ENCODE data around the gene TPSG1. TPM values are rescaled to one million over a fixed set of nuclear protein-coding genes. Genes with fewer than 3 reads are reported as not detected.

The TPSG1 gene
- total RNA-seq, 1 experiment from 2014 or later = not detected

DNA sequence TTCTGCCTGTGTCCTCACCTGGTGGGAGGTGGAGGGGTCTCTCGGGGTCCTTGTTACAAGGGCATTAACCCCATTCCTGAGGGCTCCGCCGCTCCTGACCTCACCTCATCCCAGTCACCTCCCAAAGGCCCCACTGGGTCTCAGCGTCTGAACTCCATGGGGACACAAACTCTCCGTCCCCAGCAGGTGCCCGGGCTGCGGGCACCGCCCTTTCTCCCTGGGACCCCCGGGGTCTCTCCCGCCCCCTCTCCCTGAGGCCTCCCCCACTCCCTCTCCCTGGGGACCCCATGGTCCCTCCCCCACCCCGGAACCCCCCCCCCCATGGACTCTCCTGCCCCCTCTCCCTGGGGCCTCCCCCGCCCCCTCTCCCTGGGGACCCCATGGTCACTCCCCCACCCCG lies 47.3 kb downstream of the TPSG1 start:
- H2BK15ac ChIP-seq (ENCODE audit: low read depth, low read length) = no peak overlapping the region
- H3K4me3 Mint-ChIP-seq = no peak overlapping the region
- H3K4me1 ChIP-seq (ENCODE audit: insufficient read depth, low read length) = no peaks in the 10 kb centered on the region

More for the DNA sequence above, 47.3 kb downstream of the TPSG1 start:
- no peak overlapping the region for H4K5ac ChIP-seq (ENCODE audit: insufficient read length, low read depth, low read length)
- no peaks in the 10 kb centered on the region for H3K9me3 ChIP-seq (ENCODE audit: control insufficient read depth, low read depth, low read length)
- no CpG with 5 or more reads among the region's 13 CpGs for WGBS (ENCODE audit: extremely low coverage, insufficient read length, low lambda C conversion rate)
- H3K27ac ChIP-seq (ENCODE audit: insufficient read length, low read depth, low read length) = no peak overlapping the region
- Mint-ChIP-seq H3K9me3 (no peaks in the 10 kb centered on the region), H3K27ac (no peak overlapping the region), H3K4me1 (peaks cover 0 to 10% of the 10 kb centered on the region in 2 experiments; a peak in 2 of 4 replicates), H3K27me3 (ENCODE audit: low read depth) (no peaks in the 10 kb centered on the region), H3K36me3 (ENCODE audit: insufficient read depth in 1 of 3, low read depth in 3 of 3) (peaks cover 0 to 1% (median 0%) of the 10 kb centered on the region in 3 experiments; a peak in 3 of 7 replicates)
- no peaks in the 10 kb centered on the region for H3K27me3 ChIP-seq (ENCODE audit: insufficient read depth, low read length)
- H3K79me2 ChIP-seq (ENCODE audit: insufficient read depth, low read length) = no peaks in the 10 kb centered on the region
- H3K23me2 ChIP-seq (ENCODE audit: insufficient read length, low read depth, low read length, poor library complexity, severe bottlenecking) = peaks cover 2% of the 10 kb centered on the region
- no peak overlapping the region for H3T11ph ChIP-seq (ENCODE audit: low read length)
- H2BK12ac ChIP-seq (ENCODE audit: insufficient read length, low read depth, low read length) = no peak overlapping the region
- H4K91ac ChIP-seq (ENCODE audit: insufficient read length, low read depth, low read length) = no peak overlapping the region
- no peak overlapping the region for H2BK20ac ChIP-seq (ENCODE audit: low read depth, low read length, poor library complexity, severe bottlenecking)
- H3K9ac ChIP-seq (ENCODE audit: extremely low read depth, insufficient read length, low read length) = no peak overlapping the region
- no peak overlapping the region for H2BK5ac ChIP-seq (ENCODE audit: insufficient read length, low read length)
- no peak overlapping the region for H3K4ac ChIP-seq (ENCODE audit: low read depth, low read length)
- H3K23ac ChIP-seq (ENCODE audit: insufficient read length, low read depth, low read length) = no peak overlapping the region
- H2BK120ac ChIP-seq (ENCODE audit: low read depth, low read length, poor library complexity, severe bottlenecking) = no peak overlapping the region
- H3K18ac ChIP-seq (ENCODE audit: insufficient read length, low read depth, low read length) = no peak overlapping the region
- H3K79me1 ChIP-seq (ENCODE audit: insufficient read depth, low read depth, low read length, poor library complexity, severe bottlenecking) = no peaks in the 10 kb centered on the region
- no peak overlapping the region for H2AFZ ChIP-seq (ENCODE audit: low read length)
- no peak overlapping the region for H4K8ac ChIP-seq (replicated peaks; ENCODE audit: insufficient read length, low read depth, low read length)
- H2AK5ac ChIP-seq (ENCODE audit: insufficient read length, low read length) = no peak overlapping the region
- no peak for DNase-seq
- H3K14ac ChIP-seq (ENCODE audit: insufficient read depth, low read length) = no peak overlapping the region
- H3K4me2 ChIP-seq (ENCODE audit: insufficient read depth, insufficient read length, low read length) = no peak overlapping the region
- TF ChIP-seq, protein P1, sequence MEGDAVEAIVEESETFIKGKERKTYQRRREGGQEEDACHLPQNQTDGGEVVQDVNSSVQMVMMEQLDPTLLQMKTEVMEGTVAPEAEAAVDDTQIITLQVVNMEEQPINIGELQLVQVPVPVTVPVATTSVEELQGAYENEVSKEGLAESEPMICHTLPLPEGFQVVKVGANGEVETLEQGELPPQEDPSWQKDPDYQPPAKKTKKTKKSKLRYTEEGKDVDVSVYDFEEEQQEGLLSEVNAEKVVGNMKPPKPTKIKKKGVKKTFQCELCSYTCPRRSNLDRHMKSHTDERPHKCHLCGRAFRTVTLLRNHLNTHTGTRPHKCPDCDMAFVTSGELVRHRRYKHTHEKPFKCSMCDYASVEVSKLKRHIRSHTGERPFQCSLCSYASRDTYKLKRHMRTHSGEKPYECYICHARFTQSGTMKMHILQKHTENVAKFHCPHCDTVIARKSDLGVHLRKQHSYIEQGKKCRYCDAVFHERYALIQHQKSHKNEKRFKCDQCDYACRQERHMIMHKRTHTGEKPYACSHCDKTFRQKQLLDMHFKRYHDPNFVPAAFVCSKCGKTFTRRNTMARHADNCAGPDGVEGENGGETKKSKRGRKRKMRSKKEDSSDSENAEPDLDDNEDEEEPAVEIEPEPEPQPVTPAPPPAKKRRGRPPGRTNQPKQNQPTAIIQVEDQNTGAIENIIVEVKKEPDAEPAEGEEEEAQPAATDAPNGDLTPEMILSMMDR (conservative IDR thresholded peaks at IDR 0.05) = no peak
- no peak overlapping the region for H3K56ac ChIP-seq (ENCODE audit: insufficient read length, low read depth, low read length)
- H4K20me1 ChIP-seq (ENCODE audit: control insufficient read depth, insufficient read depth, insufficient read length) = no peaks in the 10 kb centered on the region

Data from H9 (cell line).